T-helper 2 cell treated with Interferon-gamma antibody and Interleukin-4, amounts not matched to agents 5 μg/mL and 100 μg/mL, for 36 hours (primary cell): ENCODE measurements around the gene DCTN4.
A peak's percentile ranks its signal among the peaks of the same experiment; 100 is the strongest.
"Not testable (repeated sequence)": the region's sequence is repeated elsewhere in the genome, so short reads cannot be mapped to it uniquely, and the experiment has no call there.

Source experiments
- DNase-seq: peaks from one replicate; pipeline ENCODE4 v3.0.0; 2021; ENCODE audit warnings: low spot score
- H3K27ac Mint-ChIP-seq: one replicate; pipeline ENCODE4 v1.8.0; 2021; ENCODE audit warnings: mild to moderate bottlenecking, mixed read lengths
- H3K27me3 Mint-ChIP-seq: one replicate; pipeline ENCODE4 v1.8.0; 2021; ENCODE audit warnings: low read depth, mixed read lengths
- H3K36me3 Mint-ChIP-seq: one replicate; pipeline ENCODE4 v1.8.0; 2021; ENCODE audit warnings: low read depth, mixed read lengths
- H3K4me1 Mint-ChIP-seq: one replicate; pipeline ENCODE4 v1.8.0; 2021; ENCODE audit warnings: low read depth, mixed read lengths
- H3K4me3 Mint-ChIP-seq: one replicate; pipeline ENCODE4 v1.8.0; 2022; ENCODE audit warnings: mild to moderate bottlenecking, moderate library complexity, mixed read lengths
- H3K9me3 Mint-ChIP-seq: one replicate; pipeline ENCODE4 v1.8.0; 2021; ENCODE audit warnings: mixed read lengths

Gene DCTN4

GRCh38 chr5:150758531-150759333 is at the start of gene DCTN4:
DCTN4 (minus strand) TSS chr5:150759017; CDS start chr5:150758993, 24 bp downstream.
- Mint-ChIP-seq H3K9me3 (no peaks in the 10 kb centered on the region), H3K4me1 (peaks cover 23% of the 10 kb centered on the region), H3K4me3 (no peak within 1 kb of the TSS), H3K27ac (no peak within 1 kb of the TSS), H3K36me3 (peaks cover 26% of the 10 kb centered on the region), H3K27me3 (no peaks in the 10 kb centered on the region)
- DNase-seq = peak; percentile 93

- Mint-ChIP-seq H3K9me3 (no peaks in the 10 kb centered on the region), H3K4me1 (peaks cover 8% of the 10 kb centered on the region), H3K4me3 (no peak overlapping the region), H3K36me3 (no peaks in the 10 kb centered on the region), H3K27me3 (peaks cover 26% of the 10 kb centered on the region), H3K27ac (no peak overlapping the region)
- no peak for DNase-seq
Measured at GRCh38 chr5:150804388-150804787, 45.6 kb upstream of the DCTN4 start.

- Mint-ChIP-seq H3K27ac (no peak overlapping the region), H3K36me3 (peaks cover 10% of the 10 kb centered on the region), H3K9me3 (no peaks in the 10 kb centered on the region), H3K27me3 (peaks cover 17% of the 10 kb centered on the region), H3K4me3 (no peak overlapping the region), H3K4me1 (peaks cover 15% of the 10 kb centered on the region)
- DNase-seq = no peak
Measured at GRCh38 chr5:150801117-150801927, 42.5 kb upstream of the DCTN4 start.

- no peaks in the 10 kb centered on the region for H3K9me3 Mint-ChIP-seq
- peaks cover 15% of the 10 kb centered on the region for H3K4me1 Mint-ChIP-seq
- DNase-seq = no peak
- H3K4me3 Mint-ChIP-seq = no peak overlapping the region
- peaks cover 2% of the 10 kb centered on the region for H3K27me3 Mint-ChIP-seq
- H3K27ac Mint-ChIP-seq = no peak overlapping the region
- H3K36me3 Mint-ChIP-seq = peaks cover 31% of the 10 kb centered on the region
Measured at GRCh38 chr5:150797384-150797783, 38.6 kb upstream of the DCTN4 start.

- Mint-ChIP-seq H3K9me3 (no peaks in the 10 kb centered on the region), H3K27ac (no peak overlapping the region), H3K4me1 (peaks cover 25% of the 10 kb centered on the region), H3K4me3 (no peak overlapping the region), H3K27me3 (no peaks in the 10 kb centered on the region), H3K36me3 (peaks cover 39% of the 10 kb centered on the region)
- DNase-seq = no peak
Measured at GRCh38 chr5:150794927-150795326, 36.1 kb upstream of the DCTN4 start.

- not testable (repeated sequence) for DNase-seq, H3K27me3 Mint-ChIP-seq, H3K4me3 Mint-ChIP-seq, H3K27ac Mint-ChIP-seq, H3K9me3 Mint-ChIP-seq
- Mint-ChIP-seq H3K4me1 (peaks cover 39% of the 10 kb centered on the region), H3K36me3 (peaks cover 39% of the 10 kb centered on the region)
Measured at GRCh38 chr5:150793423-150793888, 34.6 kb upstream of the DCTN4 start.

GRCh38 chr5:150791536-150791935 is 32.7 kb upstream of the DCTN4 start:
- Mint-ChIP-seq H3K9me3 (no peaks in the 10 kb centered on the region), H3K36me3 (peaks cover 42% of the 10 kb centered on the region), H3K4me3 (no peak overlapping the region), H3K4me1 (peaks cover 40% of the 10 kb centered on the region), H3K27me3 (no peaks in the 10 kb centered on the region), H3K27ac (peak overlapping the region; percentile 42)
- DNase-seq = no peak

GRCh38 chr5:150789943-150790611 is 31.3 kb upstream of the DCTN4 start:
- Mint-ChIP-seq H3K27me3 (no peaks in the 10 kb centered on the region), H3K4me1 (peaks cover 44% of the 10 kb centered on the region), H3K4me3 (peak overlapping the region; percentile 65), H3K9me3 (peaks cover 7% of the 10 kb centered on the region), H3K36me3 (peaks cover 42% of the 10 kb centered on the region), H3K27ac (peak overlapping the region; percentile 74)
- peak; percentile 85 for DNase-seq

- H3K27ac Mint-ChIP-seq = peak overlapping the region; percentile 74
- peak overlapping the region; percentile 65 for H3K4me3 Mint-ChIP-seq
Measured at GRCh38 chr5:150789450-150789849, 30.6 kb upstream of the DCTN4 start.

GRCh38 chr5:150788977-150789376 is 30.2 kb upstream of the DCTN4 start:
- Mint-ChIP-seq H3K27ac (peak overlapping the region; percentile 4), H3K9me3 (peaks cover 8% of the 10 kb centered on the region), H3K4me3 (peak overlapping the region; percentile 2), H3K36me3 (peaks cover 42% of the 10 kb centered on the region), H3K27me3 (no peaks in the 10 kb centered on the region), H3K4me1 (peaks cover 52% of the 10 kb centered on the region)
- no peak for DNase-seq

More at GRCh38 chr5:150789450-150789849, 30.6 kb upstream of the DCTN4 start:
- no peak for DNase-seq
- Mint-ChIP-seq H3K4me1 (peaks cover 48% of the 10 kb centered on the region), H3K9me3 (peaks cover 8% of the 10 kb centered on the region), H3K27me3 (no peaks in the 10 kb centered on the region), H3K36me3 (peaks cover 42% of the 10 kb centered on the region)

GRCh38 chr5:150787656-150788055 is 28.8 kb upstream of the DCTN4 start:
- H3K27me3 Mint-ChIP-seq = no peaks in the 10 kb centered on the region
- peaks cover 8% of the 10 kb centered on the region for H3K9me3 Mint-ChIP-seq
- no peak overlapping the region for H3K27ac Mint-ChIP-seq
- H3K36me3 Mint-ChIP-seq = peaks cover 34% of the 10 kb centered on the region
- DNase-seq = no peak
- peaks cover 61% of the 10 kb centered on the region for H3K4me1 Mint-ChIP-seq
- no peak overlapping the region for H3K4me3 Mint-ChIP-seq

GRCh38 chr5:150786876-150787275 is 28.1 kb upstream of the DCTN4 start:
- no peaks in the 10 kb centered on the region for H3K27me3 Mint-ChIP-seq
- peaks cover 66% of the 10 kb centered on the region for H3K4me1 Mint-ChIP-seq
- no peak overlapping the region for H3K27ac Mint-ChIP-seq
- H3K9me3 Mint-ChIP-seq = peaks cover 8% of the 10 kb centered on the region
- DNase-seq = no peak
- H3K36me3 Mint-ChIP-seq = peaks cover 37% of the 10 kb centered on the region
- H3K4me3 Mint-ChIP-seq = no peak overlapping the region

GRCh38 chr5:150785950-150786349 is 27.1 kb upstream of the DCTN4 start:
- DNase-seq = no peak
- Mint-ChIP-seq H3K4me1 (peaks cover 69% of the 10 kb centered on the region), H3K36me3 (peaks cover 40% of the 10 kb centered on the region), H3K4me3 (peak overlapping the region; percentile 25), H3K9me3 (peaks cover 8% of the 10 kb centered on the region), H3K27ac (peak overlapping the region; percentile 42), H3K27me3 (no peaks in the 10 kb centered on the region)
